HCT116 (cell line): Measurements from ENCODE around the gene RBP7. TPM values are rescaled to one million over a fixed set of nuclear protein-coding genes. Genes with fewer than 3 reads are reported as not detected.

ENCODE experiments used
- ATAC-seq: fragments of 200-7000 bp; cut with Tn5 transposase; 2 replicates; pipeline ENCODE4 v1.9.1; 2020; ENCODE audit warnings: mild to moderate bottlenecking, moderate library complexity
- BruUV-seq: library from RNA; stranded (reverse); fragments of 400-500 nt; replicated peaks from 2 replicates; lab custom pipeline; 2021; lab: Mats Ljungman, UMichigan
- CTCF ChIA-PET: fragments of 300-600 bp; sonication (Branson Sonifier 250); formaldehyde crosslinking; loops from one replicate; lab custom pipeline; 2021; ENCODE audit warnings: antibody characterized with exemption; lab: Charles Lee
- POLR2A ChIA-PET: fragments of 300-600, 350-600 bp; sonication (Branson Sonifier 250); formaldehyde crosslinking; loops from one replicate; lab custom pipeline; 2021; ENCODE audit warnings: antibody characterized with exemption; lab: Charles Lee
- RAD21 ChIA-PET, 2 experiments: fragments of 300-600 bp; sonication (Branson Sonifier 250); formaldehyde crosslinking; loops; one replicate each; lab custom pipeline; 2023; ENCODE audit warnings: low total read pairs in 2 of 2; ENCODE audit not compliant: uncharacterized antibody in 2 of 2, unreplicated experiment in 2 of 2, low non-redundant PET in 1 of 2; lab: Charles Lee
- DNase-seq: peaks from one replicate; pipeline ENCODE4 v3.0.0-alpha.2; 2010; ENCODE audit warnings: low read depth, low spot score
- H2AFZ ChIP-seq: fragments of 200-600 bp; shearing (Covaris generic), sonication (generic); 2 replicates; pipeline ENCODE4 v1.6.1; 2017; ENCODE audit warnings: low read depth, mixed run types, mixed read lengths, antibody characterized with exemption, low read length; ENCODE audit not compliant: poor library complexity, severe bottlenecking
- H3K27ac ChIP-seq: 2 replicates; pipeline ENCODE4 v1.5.1; 2012; ENCODE audit warnings: low read depth, low read length
- H3K27me3 ChIP-seq: fragments of 200-600 bp; sonication (generic); 2 replicates; pipeline ENCODE4 v1.6.1; 2016; ENCODE audit warnings: mixed run types, low read length, mixed read lengths; ENCODE audit not compliant: insufficient read depth
- H3K36me3 ChIP-seq, 2 experiments: fragments of 200-500 bp in 1 of 2; fragments of 200-600 bp in 1 of 2; sonication (Bioruptor generic) in 1 of 2; sonication (generic) in 1 of 2; 2 replicates each; pipeline versions ENCODE4 v1.5.1 to v1.6.1; 2014 to 2016; ENCODE audit warnings: low read length in 2 of 2, inconsistent platforms in 1 of 2, mixed read lengths in 1 of 2, mixed run types in 1 of 2; ENCODE audit not compliant: insufficient read depth in 2 of 2, control insufficient read depth in 1 of 2
- H3K4me1 ChIP-seq, 2 experiments: fragments of 200-600 bp in 1 of 2; sonication (generic) in 1 of 2; 2 replicates each; pipeline versions ENCODE4 v1.5.1 to v1.6.1; 2012 to 2017; ENCODE audit warnings: low read length in 2 of 2, inconsistent platforms in 1 of 2, mild to moderate bottlenecking in 1 of 2, mixed read lengths in 1 of 2, mixed run types in 1 of 2, moderate library complexity in 1 of 2; ENCODE audit not compliant: insufficient read depth in 2 of 2, control insufficient read depth in 1 of 2
- H3K4me2 ChIP-seq: fragments of 200-600 bp; sonication (generic); 2 replicates; pipeline ENCODE4 v1.6.1; 2017; ENCODE audit warnings: mixed run types, low read length, mixed read lengths
- H3K4me3 ChIP-seq, 2 experiments: fragments of 200-600 bp in 1 of 2; sonication (generic) in 1 of 2; replicated peaks in 1 of 2; 2 replicates each; pipeline ENCODE4 v1.5.1; 2011 to 2016; ENCODE audit warnings: low read length in 2 of 2, control low read depth in 1 of 2, low read depth in 1 of 2, mild to moderate bottlenecking in 1 of 2, mixed read lengths in 1 of 2, mixed run types in 1 of 2
- H3K79me2 ChIP-seq: fragments of 200-600 bp; sonication (generic); 2 replicates; pipeline ENCODE4 v1.6.1; 2017; ENCODE audit warnings: mild to moderate bottlenecking, mixed run types, low read length, moderate library complexity, mixed read lengths; ENCODE audit not compliant: insufficient read depth
- H3K9ac ChIP-seq: fragments of 200-600 bp; sonication (generic); 2 replicates; pipeline ENCODE4 v1.6.1; 2016; ENCODE audit warnings: low read length, mixed read lengths
- H3K9me2 ChIP-seq: fragments of 200-600 bp; sonication (generic), shearing (Covaris generic); 2 replicates; pipeline ENCODE4 v1.6.1; 2017; ENCODE audit warnings: mixed run types, mild to moderate bottlenecking, moderate library complexity; ENCODE audit not compliant: insufficient read depth
- H3K9me3 ChIP-seq, 2 experiments: fragments of 200-500 bp in 1 of 2; fragments of 200-600 bp in 1 of 2; sonication (Bioruptor generic) in 1 of 2; sonication (generic) in 1 of 2; 2 replicates each; pipeline ENCODE4 v1.6.1; 2014 to 2017; ENCODE audit warnings: low read length in 2 of 2, mixed read lengths in 2 of 2, inconsistent platforms in 1 of 2, low read depth in 1 of 2, mild to moderate bottlenecking in 1 of 2, mixed run types in 1 of 2, moderate library complexity in 1 of 2; ENCODE audit not compliant: control insufficient read depth in 1 of 2, insufficient read depth in 1 of 2
- H4K20me1 ChIP-seq: fragments of 200-600 bp; sonication (generic), shearing (Covaris generic); 2 replicates; pipeline ENCODE4 v1.6.1; 2017; ENCODE audit warnings: mixed run types, mild to moderate bottlenecking, moderate library complexity; ENCODE audit not compliant: insufficient read depth
- CTCF ChIP-seq, 3 experiments: fragments of 200-600 bp in 1 of 3; sonication (generic) in 1 of 3; IDR thresholded peaks in 2 of 3; conservative IDR thresholded peaks in 1 of 3; 2 replicates each; pipeline ENCODE4 v1.5.1; 2012 to 2017; ENCODE audit warnings: low read depth in 2 of 3, low read length in 2 of 3, antibody characterized with exemption in 1 of 3, borderline replicate concordance in 1 of 3, control low read depth in 1 of 3, mild to moderate bottlenecking in 1 of 3, mixed read lengths in 1 of 3, mixed run types in 1 of 3, moderate library complexity in 1 of 3; ENCODE audit not compliant: insufficient read depth in 1 of 3
- ELF1 ChIP-seq: IDR thresholded peaks from 2 replicates; pipeline ENCODE4 v1.6.1; 2012; ENCODE audit warnings: low read depth, borderline replicate concordance
- TCF7L2 ChIP-seq: IDR thresholded peaks from 2 replicates; pipeline ENCODE4 v1.7.0; 2011; ENCODE audit warnings: borderline replicate concordance, inconsistent platforms; ENCODE audit not compliant: insufficient read depth, insufficient read length; ENCODE audit errors: extremely low read depth
- ZFX ChIP-seq: fragments of 450-650 bp; IDR thresholded peaks from 2 replicates; pipeline ENCODE4 v1.6.1; 2017
- ZNF274 ChIP-seq: fragments of 200-500 bp; sonication (Bioruptor generic); IDR thresholded peaks from 2 replicates; pipeline ENCODE4 v1.6.1; 2014; ENCODE audit warnings: mild to moderate bottlenecking, low read depth, low read length, inconsistent platforms
- intact Hi-C: fragments of 100-400 bp; cut with micrococcal nuclease; formaldehyde crosslinking; loops from 2 replicates; pipeline ENCODE4 v1.10.0; 2022
- total RNA-seq: library from RNA; stranded (reverse); gene quantifications from one replicate; pipeline ENCODE4 v1.2.1, GENCODE V29; 2021; ENCODE audit not compliant: unreplicated experiment

Gene RBP7
- total RNA-seq, 1 experiment from 2014 or later = 45.6 TPM

- TF ChIP-seq TCF7L2 (no peak), CTCF (IDR thresholded peaks at IDR 0.05 in 2 of 3, conservative IDR thresholded peaks at IDR 0.05 in 1 of 3; ENCODE audit: borderline replicate concordance in 1 of 3, insufficient read depth in 1 of 3, low read depth in 2 of 3, low read length in 2 of 3) (no peak), ELF1 (no peak)
Measured at GRCh38 chr1:10063878-10064277, 66.8 kb downstream of the RBP7 start (continued).

GRCh38 chr1:10064416-10065343 is 67.7 kb downstream of the RBP7 start:
- H3K4me1 ChIP-seq = peaks cover 0 to 7% of the 10 kb centered on the region in 2 experiments; a peak in 2 of 4 replicates
- DNase-seq (no peak), ATAC-seq (no peak)
- H3K27ac ChIP-seq = no peak overlapping the region
- H3K9me3 ChIP-seq = no peaks in the 10 kb centered on the region
- H3K27me3 ChIP-seq = no peaks in the 10 kb centered on the region
- no TSS peak for BruUV-seq
- no peak overlapping the region for H2AFZ ChIP-seq
- ChIA-PET RAD21 (no interaction called here), POLR2A (no interaction called here), CTCF (no interaction called here)
- H4K20me1 ChIP-seq = 0 out of 2 replicates have a peak, but pooled peaks cover 6% of the 10 kb centered on the region
- H3K9ac ChIP-seq = no peak overlapping the region
- H3K36me3 ChIP-seq = no peaks in the 10 kb centered on the region
- H3K4me3 ChIP-seq = no peak overlapping the region
- H3K4me2 ChIP-seq = no peak overlapping the region
- no peak for TF ChIP-seq ZNF274
- TF ChIP-seq ZFX = no peak
- no peaks in the 10 kb centered on the region for H3K9me2 ChIP-seq
- peaks cover 40% of the 10 kb centered on the region for H3K79me2 ChIP-seq
- intact Hi-C loops = no loop called here
